ENCODE results near the gene PRKCQ.

- TF ChIP-seq CTCF (IDR thresholded peaks at IDR 0.05) (no peak), POLR2A (IDR thresholded peaks at IDR 0.05) (no peak)
Observed at GRCh38 chr10:6582298-6582697, 2.2 kb upstream of the PRKCQ start.

All from uterus (tissue), 2 donors.